Skeletal muscle tissue (tissue), 4 donors: Measurements from ENCODE around the gene WBP11. TPM values are rescaled to one million over a fixed set of nuclear protein-coding genes. Genes with fewer than 3 reads are reported as not detected.

ENCODE experiments used
- H3K27ac ChIP-seq: one replicate; pipeline ENCODE4 v1.7.0; 2013; ENCODE audit warnings: mild to moderate bottlenecking, low read depth, low read length, inconsistent platforms
- H3K27me3 ChIP-seq, 3 donors: one replicate each; pipeline ENCODE4 v1.7.0; 2013; ENCODE audit warnings: low read length in 3 of 3; ENCODE audit not compliant: control insufficient read depth in 3 of 3, insufficient read depth in 3 of 3
- H3K36me3 ChIP-seq, 3 donors: one replicate each; pipeline ENCODE4 v1.7.0; 2013; ENCODE audit warnings: low read length in 3 of 3; ENCODE audit not compliant: control insufficient read depth in 3 of 3, insufficient read depth in 3 of 3
- H3K4me1 ChIP-seq, 3 donors: one replicate each; pipeline ENCODE4 v1.7.0; 2013; ENCODE audit warnings: low read length in 3 of 3, mild to moderate bottlenecking in 3 of 3; ENCODE audit not compliant: control insufficient read depth in 3 of 3, insufficient read depth in 3 of 3
- H3K4me3 ChIP-seq, 3 donors: one replicate each; pipeline ENCODE4 v1.7.0; 2013; ENCODE audit warnings: low read length in 3 of 3
- H3K9ac ChIP-seq, 3 donors: one replicate each; pipeline ENCODE4 v1.7.0; 2013; ENCODE audit warnings: low read length in 3 of 3, mild to moderate bottlenecking in 3 of 3, moderate library complexity in 2 of 3, low read depth in 1 of 3
- H3K9me3 ChIP-seq, 3 donors: one replicate each; pipeline ENCODE4 v1.7.0; 2013; ENCODE audit warnings: low read length in 3 of 3; ENCODE audit not compliant: control insufficient read depth in 3 of 3
- total RNA-seq: library from RNA; depleted of rRNA; stranded (reverse); fragments of >200 nt; gene quantifications from one replicate; pipeline ENCODE4 v1.2.3, GENCODE V29; 2014
- donor health status: Osteomylitis.

WBP11 gene
- total RNA-seq, 1 donor from 2014 or later, result 7.8 TPM

- Histone ChIP-seq H3K4me3 (no peak overlapping the region), H3K9ac (no peak overlapping the region), H3K4me1 (peaks cover 4 to 16% (median 7%) of the 10 kb centered on the region in 3 donors), H3K9me3 (no peaks in the 10 kb centered on the region), H3K27ac (peak overlapping the region; percentile 3), H3K36me3 (no peaks in the 10 kb centered on the region), H3K27me3 (no peaks in the 10 kb centered on the region)
Measured at GRCh38 chr12:14842315-14842714, 39.0 kb upstream of the WBP11 start.

DNA sequence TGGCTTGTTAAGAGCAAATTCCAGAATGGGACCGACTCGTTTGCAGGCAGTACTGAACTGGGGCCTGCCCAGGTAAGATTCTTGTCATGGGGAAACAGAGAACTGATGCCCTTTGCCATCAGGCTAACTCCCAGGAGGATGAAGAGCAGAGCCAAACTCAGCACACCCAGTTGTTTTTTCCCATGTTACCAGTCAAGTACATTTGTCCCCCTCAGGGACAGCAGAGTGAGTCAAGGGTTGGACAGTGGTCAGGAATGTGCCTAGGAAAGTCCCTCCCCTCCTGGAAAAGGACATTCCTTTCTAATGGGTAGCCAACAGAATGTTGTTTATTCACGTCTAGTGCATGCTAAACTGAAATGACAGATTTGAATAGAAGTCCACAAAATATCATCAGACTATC, 38.5 kb upstream of the WBP11 start:
- Histone ChIP-seq H3K4me3 (peak overlapping the region in 2 of 3 donors; percentile 1 to 54), H3K27ac (peak overlapping the region; percentile 3), H3K9ac (no peak overlapping the region), H3K27me3 (no peaks in the 10 kb centered on the region), H3K36me3 (no peaks in the 10 kb centered on the region), H3K4me1 (peaks cover 4 to 16% (median 7%) of the 10 kb centered on the region in 3 donors), H3K9me3 (no peaks in the 10 kb centered on the region)

GRCh38 chr12:14840616-14841015, 37.3 kb upstream of the WBP11 start:
- Histone ChIP-seq H3K36me3 (no peaks in the 10 kb centered on the region), H3K27me3 (no peaks in the 10 kb centered on the region), H3K4me3 (no peak overlapping the region), H3K9ac (no peak overlapping the region), H3K4me1 (peaks cover 7 to 11% (median 8%) of the 10 kb centered on the region in 3 donors), H3K9me3 (no peaks in the 10 kb centered on the region), H3K27ac (no peak overlapping the region)

DNA sequence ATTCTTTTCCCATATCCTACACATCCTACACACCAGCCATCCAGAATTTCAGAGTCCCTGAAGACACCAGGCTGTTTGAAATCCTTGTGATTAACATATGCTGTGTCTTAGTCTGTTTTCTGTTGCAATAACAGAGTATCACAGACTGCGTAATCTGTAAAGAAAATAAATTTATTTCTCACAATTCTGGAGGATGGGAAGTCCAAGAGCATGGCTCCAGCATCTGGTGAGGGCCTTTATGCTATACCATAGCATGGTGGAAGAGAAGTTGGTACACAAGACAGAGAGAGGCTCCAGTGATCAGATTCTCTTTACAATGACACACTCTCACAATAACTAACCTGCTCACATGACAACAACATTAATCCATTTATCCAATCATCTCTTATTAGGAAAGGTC, 36.0 kb upstream of the WBP11 start:
- H3K4me3 ChIP-seq, result no peak overlapping the region
- H3K9ac ChIP-seq, result no peak overlapping the region
- no peaks in the 10 kb centered on the region for H3K27me3 ChIP-seq
- H3K27ac ChIP-seq, result no peak overlapping the region
- no peaks in the 10 kb centered on the region for H3K9me3 ChIP-seq
- H3K4me1 ChIP-seq, result peaks cover 7 to 8% (median 7%) of the 10 kb centered on the region in 3 donors
- no peaks in the 10 kb centered on the region for H3K36me3 ChIP-seq

DNA sequence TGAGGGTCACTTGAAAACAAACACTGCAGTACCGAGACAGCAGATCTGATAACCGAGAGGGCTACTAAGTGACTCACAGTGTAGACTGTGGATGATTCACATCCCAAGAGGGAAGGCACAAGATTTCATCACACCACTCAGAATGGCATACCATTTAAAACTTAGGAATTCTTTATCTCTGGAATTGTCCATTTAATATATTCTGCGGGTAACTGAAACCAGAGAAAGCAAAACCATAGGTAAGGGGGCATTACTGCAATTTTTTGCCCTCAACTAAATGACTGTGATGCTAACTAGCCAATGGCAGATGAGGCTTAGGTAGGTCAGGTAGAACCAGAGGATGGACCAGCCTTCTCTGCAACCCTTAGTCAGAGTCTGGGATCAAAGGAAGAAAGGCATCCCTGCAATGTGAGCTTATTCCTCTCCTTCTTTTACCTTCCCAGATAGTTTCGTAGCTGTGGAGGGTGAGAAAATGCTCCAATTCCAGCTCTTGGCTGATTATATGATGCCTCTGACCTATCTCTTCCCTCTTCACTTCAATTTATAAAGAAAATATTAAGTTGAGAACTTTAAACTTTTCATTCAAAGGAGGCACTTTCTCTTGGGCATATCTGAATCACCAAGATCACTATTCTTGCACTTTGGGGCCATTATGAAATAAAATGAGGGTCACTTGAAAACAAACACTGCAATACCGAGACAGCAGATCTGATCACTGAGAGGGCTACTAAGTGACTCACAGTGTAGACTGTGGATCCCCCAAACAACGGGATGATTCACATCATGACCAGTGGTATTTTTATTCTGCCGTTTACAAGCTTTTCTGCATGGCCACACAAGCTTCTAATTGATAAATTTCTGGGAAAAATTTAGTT, 33.3 kb upstream of the WBP11 start:
- Histone ChIP-seq H3K27ac (no peak overlapping the region), H3K9ac (no peak overlapping the region), H3K27me3 (no peaks in the 10 kb centered on the region), H3K4me3 (no peak overlapping the region), H3K4me1 (peaks cover 3 to 5% (median 4%) of the 10 kb centered on the region in 3 donors), H3K9me3 (no peaks in the 10 kb centered on the region), H3K36me3 (no peaks in the 10 kb centered on the region)

DNA sequence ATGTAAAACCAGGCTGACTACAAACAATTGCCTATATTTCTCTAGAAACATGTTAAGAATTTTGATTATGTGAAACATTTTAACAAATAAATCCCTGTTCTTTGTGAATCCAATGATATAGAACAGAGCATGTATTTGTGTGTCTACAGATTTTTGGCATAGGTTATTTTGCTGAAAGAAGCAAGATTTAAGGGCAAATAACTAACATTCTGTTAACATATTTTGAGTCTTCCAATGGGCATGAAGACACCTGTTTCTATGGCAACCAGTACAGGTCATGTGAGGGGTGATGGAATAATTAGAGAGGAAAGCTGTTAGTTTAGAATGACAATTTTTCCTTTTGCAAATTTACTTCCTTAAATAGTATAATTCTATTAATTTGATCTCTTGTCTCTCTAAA, 31.2 kb upstream of the WBP11 start:
- Histone ChIP-seq H3K27me3 (no peaks in the 10 kb centered on the region), H3K9me3 (no peaks in the 10 kb centered on the region), H3K4me1 (peaks cover 0 to 4% (median 0%) of the 10 kb centered on the region in 3 donors), H3K9ac (no peak overlapping the region), H3K4me3 (no peak overlapping the region), H3K36me3 (no peaks in the 10 kb centered on the region), H3K27ac (no peak overlapping the region)

GRCh38 chr12:14833952-14834351, 30.7 kb upstream of the WBP11 start:
- Histone ChIP-seq H3K36me3 (no peaks in the 10 kb centered on the region), H3K4me1 (peaks cover 0 to 4% (median 0%) of the 10 kb centered on the region in 3 donors), H3K9ac (no peak overlapping the region), H3K27ac (no peak overlapping the region), H3K4me3 (no peak overlapping the region), H3K27me3 (no peaks in the 10 kb centered on the region), H3K9me3 (no peaks in the 10 kb centered on the region)

DNA sequence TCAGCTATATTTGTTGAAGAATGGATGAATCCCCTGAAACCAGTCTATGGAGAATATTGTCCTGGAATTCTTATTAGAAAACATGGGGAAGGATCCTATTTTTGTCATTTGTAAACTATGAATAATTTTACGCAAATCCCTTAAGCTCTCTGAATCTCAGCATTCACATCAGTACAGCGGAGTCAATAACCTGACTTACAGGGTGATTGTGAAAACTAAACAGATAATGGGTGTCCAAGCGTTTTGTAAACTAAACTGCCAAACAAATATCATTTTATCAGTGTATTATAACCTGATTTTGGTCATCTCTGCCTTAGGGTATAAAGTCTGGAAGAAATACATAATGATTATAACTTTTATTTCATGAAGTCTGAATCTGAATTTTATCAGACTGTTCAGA, 30.1 kb upstream of the WBP11 start:
- Histone ChIP-seq H3K9me3 (no peaks in the 10 kb centered on the region), H3K4me3 (no peak overlapping the region), H3K27ac (no peak overlapping the region), H3K27me3 (no peaks in the 10 kb centered on the region), H3K4me1 (peaks cover 0 to 4% (median 0%) of the 10 kb centered on the region in 3 donors), H3K36me3 (no peaks in the 10 kb centered on the region), H3K9ac (no peak overlapping the region)

DNA sequence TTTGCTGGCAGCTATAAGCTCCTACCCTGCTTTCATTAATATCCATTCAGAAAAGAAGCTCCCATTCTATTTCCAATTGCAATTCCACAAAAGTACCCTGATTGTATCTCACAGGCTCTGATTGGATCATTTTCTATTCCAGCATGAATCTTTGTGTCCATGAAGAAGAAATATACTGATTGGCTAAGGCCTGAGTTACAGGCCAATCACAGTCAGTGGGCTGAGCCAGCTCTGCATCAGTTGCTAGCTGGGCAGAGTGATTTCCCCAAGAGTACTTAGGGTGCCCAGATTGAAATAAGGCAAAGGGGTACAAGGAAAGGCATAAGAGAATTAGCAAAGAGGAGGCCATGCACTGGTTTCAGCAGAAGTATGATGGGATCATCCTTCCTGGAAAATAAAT, 25.6 kb upstream of the WBP11 start:
- H3K9ac ChIP-seq, result no peak overlapping the region
- no peaks in the 10 kb centered on the region for H3K9me3 ChIP-seq
- H3K4me1 ChIP-seq, result no peaks in the 10 kb centered on the region
- H3K36me3 ChIP-seq, result no peaks in the 10 kb centered on the region
- no peaks in the 10 kb centered on the region for H3K27me3 ChIP-seq
- no peak overlapping the region for H3K27ac ChIP-seq
- H3K4me3 ChIP-seq, result no peak overlapping the region

DNA sequence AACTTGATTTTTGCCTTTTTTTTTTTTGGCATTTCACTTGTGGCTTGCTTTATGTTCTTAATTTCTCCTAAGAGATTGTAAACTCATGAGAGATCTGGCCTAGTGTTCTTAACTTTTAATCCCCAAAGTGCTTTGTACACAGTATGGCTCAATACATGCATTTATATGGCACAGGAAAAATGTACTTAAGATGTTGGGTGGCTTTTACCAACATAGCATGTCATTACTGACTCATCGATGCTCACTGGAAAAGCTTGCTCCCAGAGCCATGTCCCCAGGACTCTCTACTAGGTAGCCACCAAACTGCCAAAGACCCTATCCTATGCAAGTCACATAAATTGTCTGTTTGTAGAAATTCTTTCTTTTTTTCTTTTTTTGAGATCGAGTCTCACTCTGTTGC, 23.8 kb upstream of the WBP11 start:
- Histone ChIP-seq H3K27ac (peak overlapping the region; percentile 1), H3K9me3 (no peaks in the 10 kb centered on the region), H3K36me3 (no peaks in the 10 kb centered on the region), H3K4me1 (no peaks in the 10 kb centered on the region), H3K9ac (no peak overlapping the region), H3K4me3 (no peak overlapping the region), H3K27me3 (no peaks in the 10 kb centered on the region)
